PC-9 (cell line): Measurements from ENCODE around the gene OPTC.

Experiments
- CTCF ChIP-seq: fragments of 200-600 bp; sonication (generic); conservative IDR thresholded peaks from 2 replicates; pipeline ENCODE4 v1.6.1; 2017; ENCODE audit warnings: mixed run types, antibody characterized with exemption, mild to moderate bottlenecking, moderate library complexity
- EZH2 ChIP-seq: fragments of 200-600 bp; sonication (generic); IDR thresholded peaks from 2 replicates; pipeline ENCODE4 v1.8.0; 2017; ENCODE audit warnings: antibody characterized with exemption, low read depth

- no peak for TF ChIP-seq CTCF
- TF ChIP-seq EZH2, result no peak
These were observed 43.1 kb downstream of the OPTC start for GRCh38 chr1:203536980-203537455.
